Measurements from ENCODE around the gene DCLK2. TPM values are rescaled to one million over a fixed set of nuclear protein-coding genes. Genes with fewer than 3 reads are reported as not detected.

Gene DCLK2
- total RNA-seq, 2 experiments from 2014 or later = not detected

DNA sequence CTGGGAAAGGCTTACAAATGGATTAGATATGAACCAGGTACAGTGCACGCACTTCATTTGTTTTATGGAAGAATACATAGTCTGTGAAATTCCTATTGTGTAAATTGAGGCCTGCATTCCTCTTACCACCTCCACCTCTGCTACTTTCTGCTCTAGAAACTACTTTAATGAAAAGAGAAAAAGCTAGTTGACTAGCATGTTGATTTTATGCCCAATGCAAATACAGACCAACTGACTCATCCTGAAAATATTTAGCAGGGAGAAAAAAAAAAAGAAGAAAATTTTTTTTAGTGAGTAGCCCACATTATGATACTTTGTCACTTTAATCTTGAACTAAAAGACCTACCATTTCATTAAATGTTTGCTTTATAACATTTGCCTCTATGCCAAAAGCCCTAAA lies 41.2 kb downstream of the DCLK2 start:
- no peaks in the 10 kb centered on the region for H3K36me3 ChIP-seq (ENCODE audit: insufficient read depth, low read length)
- H3K4me2 ChIP-seq (ENCODE audit: low read length) = no peak overlapping the region
- no peak for TF ChIP-seq EZH2phosphoT487 (IDR thresholded peaks at IDR 0.05; ENCODE audit: borderline replicate concordance, low read depth, low read length)
- TF ChIP-seq, protein P1, sequence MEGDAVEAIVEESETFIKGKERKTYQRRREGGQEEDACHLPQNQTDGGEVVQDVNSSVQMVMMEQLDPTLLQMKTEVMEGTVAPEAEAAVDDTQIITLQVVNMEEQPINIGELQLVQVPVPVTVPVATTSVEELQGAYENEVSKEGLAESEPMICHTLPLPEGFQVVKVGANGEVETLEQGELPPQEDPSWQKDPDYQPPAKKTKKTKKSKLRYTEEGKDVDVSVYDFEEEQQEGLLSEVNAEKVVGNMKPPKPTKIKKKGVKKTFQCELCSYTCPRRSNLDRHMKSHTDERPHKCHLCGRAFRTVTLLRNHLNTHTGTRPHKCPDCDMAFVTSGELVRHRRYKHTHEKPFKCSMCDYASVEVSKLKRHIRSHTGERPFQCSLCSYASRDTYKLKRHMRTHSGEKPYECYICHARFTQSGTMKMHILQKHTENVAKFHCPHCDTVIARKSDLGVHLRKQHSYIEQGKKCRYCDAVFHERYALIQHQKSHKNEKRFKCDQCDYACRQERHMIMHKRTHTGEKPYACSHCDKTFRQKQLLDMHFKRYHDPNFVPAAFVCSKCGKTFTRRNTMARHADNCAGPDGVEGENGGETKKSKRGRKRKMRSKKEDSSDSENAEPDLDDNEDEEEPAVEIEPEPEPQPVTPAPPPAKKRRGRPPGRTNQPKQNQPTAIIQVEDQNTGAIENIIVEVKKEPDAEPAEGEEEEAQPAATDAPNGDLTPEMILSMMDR (conservative IDR thresholded peaks at IDR 0.05; ENCODE audit: low read length) = no peak
- POLR2A ChIA-PET = interaction anchor here (0.6 to 1.3 kb wide), 2 partner anchors 9 to 11 kb away, joined by 3 to 4 read pairs; no protein-coding TSS in a partner anchor
- DNase-seq (ENCODE audit: low spot score) = no peak
- no peaks in the 10 kb centered on the region for H3K9me2 ChIP-seq (ENCODE audit: insufficient read depth, low read length)
- no peaks in the 10 kb centered on the region for H3K9me3 ChIP-seq (ENCODE audit: low read length)
- CTCF ChIA-PET (ENCODE audit: unreplicated experiment) = no interaction called here
- no TSS peak for BruUV-seq (replicated peaks)
- H4K20me1 ChIP-seq (ENCODE audit: insufficient read depth, low read length) = no peaks in the 10 kb centered on the region
- H2AFZ ChIP-seq (ENCODE audit: low read length) = no peak overlapping the region
- no peaks in the 10 kb centered on the region for H3K79me2 ChIP-seq (ENCODE audit: insufficient read depth, low read depth, low read length)
- H3K27ac ChIP-seq (ENCODE audit: low read depth, low read length, poor library complexity, severe bottlenecking) = no peak overlapping the region
- intact Hi-C loops (cut with micrococcal nuclease; ENCODE audit: unreplicated experiment) = no loop called here
- no peak overlapping the region for H3K4me3 ChIP-seq (ENCODE audit: low read depth, low read length, poor library complexity, severe bottlenecking)
- no peaks in the 10 kb centered on the region for H3K4me1 ChIP-seq (ENCODE audit: insufficient read depth, low read length, poor library complexity, severe bottlenecking)

DNA sequence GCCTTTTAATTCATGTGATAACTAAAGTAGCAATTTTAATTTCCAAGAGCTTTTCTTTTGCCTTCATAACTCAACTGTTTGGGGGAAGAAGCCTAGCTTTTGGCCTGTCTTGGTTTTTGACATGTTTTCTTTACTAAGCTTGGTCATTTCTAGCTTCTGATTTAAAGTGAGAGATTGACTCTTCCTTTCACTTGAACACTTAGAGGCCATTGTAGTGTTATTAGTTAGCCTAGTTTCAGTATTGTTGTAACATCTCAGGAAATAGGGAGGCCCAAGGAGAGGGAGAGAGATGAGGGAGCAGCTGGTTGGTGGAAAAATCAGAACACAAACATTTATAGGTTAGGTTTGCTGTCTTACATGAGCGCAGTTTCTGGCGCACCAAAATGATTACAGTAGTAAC lies 44.8 kb downstream of the DCLK2 start:
- ChIA-PET CTCF (ENCODE audit: unreplicated experiment) (no interaction called here), POLR2A (interaction anchor here (0.6 to 1.6 kb wide), 2 partner anchors 10 to 13 kb away, joined by 4 to 5 read pairs; no protein-coding TSS in a partner anchor)
- Histone ChIP-seq H3K79me2 (ENCODE audit: insufficient read depth, low read depth, low read length) (no peaks in the 10 kb centered on the region), H3K36me3 (ENCODE audit: insufficient read depth, low read length) (no peaks in the 10 kb centered on the region), H4K20me1 (ENCODE audit: insufficient read depth, low read length) (no peaks in the 10 kb centered on the region), H3K4me3 (ENCODE audit: low read depth, low read length, poor library complexity, severe bottlenecking) (no peak overlapping the region), H3K27ac (ENCODE audit: low read depth, low read length, poor library complexity, severe bottlenecking) (no peak overlapping the region), H2AFZ (ENCODE audit: low read length) (no peak overlapping the region), H3K9me3 (ENCODE audit: low read length) (no peaks in the 10 kb centered on the region), H3K9me2 (ENCODE audit: insufficient read depth, low read length) (no peaks in the 10 kb centered on the region), H3K4me2 (ENCODE audit: low read length) (no peak overlapping the region), H3K4me1 (ENCODE audit: insufficient read depth, low read length, poor library complexity, severe bottlenecking) (no peaks in the 10 kb centered on the region)
- no TSS peak for BruUV-seq (replicated peaks)
- TF ChIP-seq, protein P1 (conservative IDR thresholded peaks at IDR 0.05; ENCODE audit: low read length) = no peak
- TF ChIP-seq EZH2phosphoT487 (IDR thresholded peaks at IDR 0.05; ENCODE audit: borderline replicate concordance, low read depth, low read length) = no peak
- intact Hi-C loops (cut with micrococcal nuclease; ENCODE audit: unreplicated experiment) = no loop called here
- DNase-seq (ENCODE audit: low spot score) = no peak

DNA sequence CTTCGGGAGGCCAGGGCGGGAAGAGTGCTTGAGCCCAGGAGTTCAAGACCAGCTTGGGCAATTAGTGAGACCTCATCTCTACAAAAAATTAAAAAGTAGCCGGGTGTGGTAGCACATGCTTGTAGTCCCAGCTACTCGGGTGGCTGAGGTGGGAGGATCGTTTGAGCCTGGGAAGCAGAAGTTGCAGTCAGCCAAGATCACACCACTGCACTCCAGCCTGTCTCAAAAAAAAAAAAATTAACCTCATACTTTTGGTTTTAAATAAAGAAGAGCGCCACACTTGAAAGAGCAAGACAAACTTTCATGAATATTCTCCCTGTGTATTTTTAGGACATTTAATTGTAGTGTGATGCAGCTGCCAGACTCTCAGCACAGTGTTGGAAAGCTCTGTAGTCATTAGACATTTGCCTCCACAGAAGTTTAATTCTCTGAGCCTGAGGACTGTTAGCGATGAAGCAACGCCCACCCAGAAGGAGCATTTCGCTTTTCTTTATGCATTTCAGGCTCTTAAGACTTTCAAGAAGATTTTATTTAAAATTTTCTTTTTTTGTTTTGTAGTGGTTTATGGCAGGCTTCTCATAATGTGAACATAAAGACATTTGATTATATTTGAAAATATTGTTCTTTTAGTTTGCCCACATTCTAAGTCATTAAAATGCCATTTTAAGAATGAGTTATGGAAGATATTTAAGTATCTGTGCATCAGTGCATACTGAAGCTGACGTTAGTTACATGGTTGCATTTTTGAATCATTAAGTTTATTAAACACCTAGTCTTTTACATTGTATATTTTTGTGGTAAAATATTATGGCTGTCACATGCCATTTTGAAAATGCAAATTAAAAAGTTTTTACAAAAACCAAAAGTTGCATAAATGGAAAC lies 45.8 kb downstream of the DCLK2 start:
- TF ChIP-seq, protein P1 (conservative IDR thresholded peaks at IDR 0.05; ENCODE audit: low read length) = no peak
- TF ChIP-seq EZH2phosphoT487 (IDR thresholded peaks at IDR 0.05; ENCODE audit: borderline replicate concordance, low read depth, low read length) = no peak
- DNase-seq (ENCODE audit: low spot score) = no peak
- intact Hi-C loops (cut with micrococcal nuclease; ENCODE audit: unreplicated experiment) = no loop called here
- Histone ChIP-seq H3K9me3 (ENCODE audit: low read length) (no peaks in the 10 kb centered on the region), H3K4me1 (ENCODE audit: insufficient read depth, low read length, poor library complexity, severe bottlenecking) (no peaks in the 10 kb centered on the region), H2AFZ (ENCODE audit: low read length) (no peak overlapping the region), H3K4me2 (ENCODE audit: low read length) (no peak overlapping the region), H3K9me2 (ENCODE audit: insufficient read depth, low read length) (no peaks in the 10 kb centered on the region), H4K20me1 (ENCODE audit: insufficient read depth, low read length) (no peaks in the 10 kb centered on the region), H3K4me3 (ENCODE audit: low read depth, low read length, poor library complexity, severe bottlenecking) (no peak overlapping the region), H3K27ac (ENCODE audit: low read depth, low read length, poor library complexity, severe bottlenecking) (no peak overlapping the region), H3K79me2 (ENCODE audit: insufficient read depth, low read depth, low read length) (no peaks in the 10 kb centered on the region), H3K36me3 (ENCODE audit: insufficient read depth, low read length) (no peaks in the 10 kb centered on the region)
- no TSS peak for BruUV-seq (replicated peaks)
- ChIA-PET CTCF (ENCODE audit: unreplicated experiment) (no interaction called here), POLR2A (interaction anchor here (0.8 to 1.6 kb wide), 2 partner anchors 14 to 684 kb away, joined by 3 to 5 read pairs; no protein-coding TSS in a partner anchor)

Measured in OCI-LY7 (cell line).